Fibroblast of skin of back (primary cell): ENCODE measurements around the gene ATG7.
"Not testable (repeated sequence)": the region's sequence is repeated elsewhere in the genome, so short reads cannot be mapped to it uniquely, and the experiment has no call there.

Experiments used
- DNase-seq: peaks from one replicate; pipeline ENCODE4 v3.0.0-alpha.2; 2013

ATG7 gene

DNA sequence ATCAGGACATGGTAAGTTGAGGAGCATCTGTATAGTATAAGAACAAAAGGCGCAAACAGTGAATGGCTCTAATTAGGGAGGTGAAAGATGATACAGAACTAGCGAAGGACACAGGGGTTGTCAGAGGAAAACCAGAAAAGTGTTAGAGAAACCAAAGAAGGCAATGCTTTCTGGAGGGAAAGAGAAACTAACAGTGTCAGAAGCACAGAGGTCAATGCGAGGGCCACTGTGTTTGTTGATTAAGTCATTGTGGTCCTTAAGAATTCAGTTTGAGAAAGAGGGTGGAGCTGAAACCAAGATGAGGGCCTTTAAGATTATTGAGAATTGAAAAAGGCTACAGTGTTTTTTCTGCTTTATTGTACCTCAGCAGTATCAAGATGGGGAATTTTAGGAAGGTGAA lies 28.8 kb downstream of the ATG7 start:
- DNase-seq: no peak

DNA sequence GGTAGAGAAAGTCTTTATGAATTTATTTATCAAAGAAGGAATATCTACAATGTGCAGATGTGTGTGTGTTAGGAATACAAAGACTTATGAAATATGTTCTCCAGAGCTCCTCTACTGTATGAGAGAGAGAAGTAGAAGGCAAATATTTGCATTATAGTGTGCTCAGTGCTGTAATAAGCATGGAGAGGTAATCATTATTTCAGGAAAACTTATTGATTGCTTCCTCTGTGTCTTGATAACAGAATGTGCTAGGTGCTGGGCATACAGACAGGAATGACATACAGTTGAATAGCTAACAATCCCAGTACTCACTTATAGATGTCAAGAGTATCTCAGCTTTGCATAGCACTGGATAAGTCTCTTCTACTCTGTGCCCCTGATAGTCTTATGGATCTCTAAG lies 30.2 kb downstream of the ATG7 start:
- no peak for DNase-seq

DNA sequence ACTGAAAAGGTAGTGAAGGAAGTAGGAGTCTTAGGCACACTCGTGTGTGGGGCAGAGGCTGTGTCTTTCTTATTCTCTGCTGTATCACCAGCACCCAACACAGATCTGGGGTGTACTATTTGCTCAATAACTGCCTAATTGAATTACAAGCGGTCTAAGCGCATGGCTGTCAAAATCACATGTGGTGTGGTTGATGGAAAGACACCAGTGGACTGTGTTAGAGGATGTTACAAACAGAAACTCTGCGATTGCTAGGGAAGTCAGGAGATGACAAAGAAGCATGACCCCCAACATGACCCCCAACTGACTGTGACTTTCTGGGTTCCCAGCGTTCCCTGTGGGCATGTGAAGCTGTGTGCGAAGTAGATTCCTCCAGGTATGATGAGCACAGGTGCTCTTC lies 32.0 kb downstream of the ATG7 start:
- DNase-seq: no peak

GRCh38 chr3:11305509-11305908 lies 33.3 kb downstream of the ATG7 start:
- peak; percentile 19 for DNase-seq

- DNase-seq: no peak
Measured at GRCh38 chr3:11306817-11307589, 34.8 kb downstream of the ATG7 start.

DNA sequence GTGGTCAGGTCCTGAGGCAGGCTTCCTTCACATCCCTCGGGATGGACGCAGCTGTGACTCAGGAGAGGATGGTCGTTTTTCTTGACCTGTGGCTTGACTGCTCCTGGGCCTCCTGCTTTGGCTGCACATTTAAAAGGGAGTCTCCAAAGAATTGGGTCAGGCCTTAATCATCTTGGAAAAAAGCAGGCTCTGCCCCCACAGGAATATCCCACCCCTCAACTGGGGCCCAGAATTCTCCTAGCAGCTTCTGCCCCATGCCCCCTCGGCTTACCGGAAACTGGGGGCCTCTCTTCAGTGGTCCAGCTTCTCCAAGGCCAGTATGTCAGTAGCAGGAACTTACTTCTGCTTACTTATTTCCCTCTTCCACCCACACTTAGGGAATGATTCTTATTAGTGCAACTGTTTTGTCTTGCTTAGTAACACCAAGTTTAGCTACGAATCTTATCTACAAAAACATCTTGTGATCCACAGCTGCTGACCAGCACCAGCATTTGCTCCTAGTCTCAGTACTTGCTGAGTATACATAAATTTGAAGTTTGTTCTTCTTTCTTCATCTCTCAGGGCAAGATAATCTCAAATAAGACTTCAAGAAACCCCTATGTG lies 35.7 kb downstream of the ATG7 start:
- no peak for DNase-seq

DNA sequence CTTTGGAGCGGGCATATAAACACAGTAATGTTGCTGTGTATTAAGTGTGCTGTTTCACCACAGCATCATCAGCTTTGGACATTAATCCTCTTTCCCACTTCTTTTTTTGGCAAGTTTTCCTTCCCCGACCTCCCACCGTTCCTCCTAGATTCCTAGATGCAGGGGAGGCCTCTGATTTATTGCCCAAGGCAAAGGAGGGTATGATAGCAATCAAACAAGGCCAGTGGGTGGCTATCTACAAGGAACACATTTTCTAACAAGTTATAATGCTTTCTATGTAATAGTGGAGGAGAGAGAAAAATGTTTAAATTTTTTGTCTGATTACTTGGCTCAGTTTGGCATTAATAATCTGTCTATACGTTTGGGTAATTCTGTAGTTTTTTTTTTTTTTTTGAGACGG lies 38.1 kb downstream of the ATG7 start:
- no peak for DNase-seq

DNA sequence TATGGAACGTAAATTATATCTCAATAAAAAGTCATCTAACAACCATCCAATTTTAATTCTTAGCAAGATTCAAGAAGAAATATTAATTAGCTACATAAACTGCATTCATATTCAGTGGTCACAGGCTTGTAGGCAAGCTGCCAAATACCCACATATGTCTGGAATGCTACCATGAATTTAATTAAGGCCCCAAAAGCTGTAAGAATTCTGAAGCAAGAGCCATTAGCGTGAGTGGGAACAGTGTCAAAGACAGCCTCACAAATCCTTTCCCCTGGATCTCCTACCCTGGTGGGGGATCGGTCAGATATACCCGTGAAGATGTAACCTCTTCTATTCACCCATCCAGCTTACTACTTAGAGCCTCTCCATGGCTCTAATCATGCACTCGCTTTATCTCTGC lies 40.0 kb downstream of the ATG7 start:
- peak; percentile 20 for DNase-seq

GRCh38 chr3:11317300-11317699 lies 45.1 kb downstream of the ATG7 start:
- no peak for DNase-seq

- DNase-seq: no peak
Measured at GRCh38 chr3:11322931-11323330, 50.7 kb downstream of the ATG7 start.

DNA sequence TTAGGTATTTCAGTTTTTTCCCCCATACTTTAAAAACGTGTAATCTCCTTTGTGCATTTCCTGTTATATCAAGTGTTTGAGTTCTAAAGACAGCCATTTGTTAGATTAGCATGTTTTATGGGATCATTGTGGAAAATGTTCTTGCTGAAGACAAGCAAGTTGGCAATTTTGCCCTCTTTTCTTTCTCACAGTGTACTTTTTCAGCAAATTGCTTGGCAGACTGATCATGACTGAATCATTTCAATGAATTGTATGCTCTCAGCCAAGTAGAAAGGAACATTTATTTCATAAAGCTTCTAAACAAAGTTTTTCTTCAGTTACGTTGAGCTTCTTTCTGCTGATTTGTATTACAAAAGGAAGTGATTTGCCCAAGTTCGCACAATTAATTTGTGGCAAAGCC lies 51.6 kb downstream of the ATG7 start:
- DNase-seq: no peak

GRCh38 chr3:11327619-11328018 lies 55.4 kb downstream of the ATG7 start:
- DNase-seq: no peak

DNA sequence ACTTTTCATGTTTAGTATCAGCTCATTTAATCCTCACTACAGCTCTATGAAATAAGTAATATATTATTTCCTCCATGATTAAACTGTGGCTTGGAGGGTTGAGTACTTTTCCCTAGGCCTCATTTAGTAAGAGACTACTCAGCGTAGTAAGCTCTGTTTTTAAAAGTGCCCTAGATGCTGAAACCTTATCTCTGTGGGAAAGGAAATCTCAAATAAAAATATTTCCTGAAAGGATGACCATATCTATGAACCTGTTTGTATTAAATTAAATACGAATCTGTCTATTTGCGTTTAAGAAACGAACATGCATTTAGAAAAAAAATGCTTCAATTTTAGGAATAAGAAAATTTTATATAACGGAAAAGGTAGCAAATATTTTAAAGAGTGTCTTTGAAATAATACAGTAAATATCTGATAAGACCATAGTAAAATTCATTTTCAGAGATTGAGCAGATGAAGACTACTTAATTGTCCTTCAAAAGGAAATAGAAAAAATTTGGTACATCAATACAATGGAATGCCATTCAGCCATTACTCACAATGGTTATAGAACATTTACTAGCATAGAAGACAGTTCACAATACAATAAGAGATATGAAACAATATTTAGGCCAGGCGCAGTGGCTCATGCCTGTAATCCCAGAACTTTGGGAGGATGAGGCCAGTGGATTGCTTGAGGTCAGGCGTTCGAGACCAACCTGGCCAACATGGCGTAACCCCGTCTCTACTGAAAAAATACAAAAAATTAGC lies 56.2 kb downstream of the ATG7 start:
- DNase-seq: peak; percentile 44

GRCh38 chr3:11329777-11330176 lies 57.6 kb downstream of the ATG7 start:
- DNase-seq: no peak

GRCh38 chr3:11331101-11331500 lies 58.9 kb downstream of the ATG7 start:
- DNase-seq: peak; percentile 26

- DNase-seq: peak; percentile 75
Measured at GRCh38 chr3:11335056-11335608, 62.9 kb downstream of the ATG7 start.

GRCh38 chr3:11339541-11339940 lies 67.3 kb downstream of the ATG7 start:
- no peak for DNase-seq

- peak; percentile 24 for DNase-seq
Measured at GRCh38 chr3:11346416-11346815, 74.2 kb downstream of the ATG7 start.

DNA sequence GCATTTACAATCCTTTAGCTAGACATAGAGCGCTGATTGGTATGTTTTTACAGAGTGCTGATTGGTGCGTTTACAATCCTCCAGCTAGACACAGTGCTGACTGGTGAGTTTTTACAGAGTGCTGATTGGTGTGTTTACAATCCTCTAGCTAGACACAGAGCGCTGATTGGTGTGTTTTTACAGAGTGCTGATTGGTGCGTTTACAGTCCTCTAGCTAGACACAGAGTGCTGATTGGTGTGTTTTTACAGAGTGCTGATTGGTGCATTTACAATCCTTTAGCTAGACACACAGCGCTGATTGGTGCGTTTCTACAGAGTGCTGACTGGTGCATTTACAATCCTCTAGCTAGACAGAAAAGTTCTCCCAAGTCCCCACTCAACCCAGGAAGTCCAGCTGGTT lies 76.7 kb downstream of the ATG7 start:
- DNase-seq: not testable (repeated sequence)

GRCh38 chr3:11349446-11349845 lies 77.2 kb downstream of the ATG7 start:
- peak; percentile 63 for DNase-seq

- peak; percentile 65 for DNase-seq
Measured at GRCh38 chr3:11350374-11350773, 78.2 kb downstream of the ATG7 start.

- DNase-seq: no peak
Measured at GRCh38 chr3:11351451-11351850, 79.3 kb downstream of the ATG7 start.

DNA sequence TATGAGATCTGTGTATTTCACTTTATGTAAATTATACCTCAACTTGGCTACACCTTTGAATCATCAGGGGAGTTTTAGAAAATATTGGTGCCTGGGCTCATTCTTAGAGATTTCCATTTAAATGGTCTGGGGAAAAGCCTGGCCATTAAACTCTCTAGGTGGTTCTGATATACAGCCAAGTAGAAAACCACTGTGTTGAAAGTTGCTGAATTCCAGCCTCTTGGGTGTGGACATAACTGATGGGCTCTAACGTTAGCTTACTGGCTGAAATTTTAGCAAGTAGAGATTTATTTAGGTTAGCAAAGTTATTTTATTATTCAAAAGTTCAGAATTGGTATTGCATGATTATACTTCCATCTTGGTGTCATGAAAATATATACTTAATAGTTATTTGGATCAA lies 84.1 kb downstream of the ATG7 start:
- DNase-seq: no peak
